Endothelial cell of umbilical vein (primary cell): ENCODE measurements around the gene GLI3. TPM values are rescaled to one million over a fixed set of nuclear protein-coding genes. Genes with fewer than 3 reads are reported as not detected.
A peak's percentile ranks its signal among the peaks of the same experiment; 100 is the strongest.

ENCODE experiments used
- BruUV-seq: library from RNA; stranded (reverse); fragments of 400-500 nt; replicated peaks from 2 replicates; lab custom pipeline; 2021; lab: Mats Ljungman, UMichigan
- CTCF ChIA-PET: fragments of 300-600, 350-600 bp; sonication (Branson Sonifier 250); formaldehyde crosslinking; loops from one replicate; lab custom pipeline; 2021; ENCODE audit warnings: antibody characterized with exemption, inconsistent platforms; lab: Charles Lee
- POLR2A ChIA-PET: fragments of 300-600, 350-600 bp; sonication (Branson Sonifier 250); formaldehyde crosslinking; loops from one replicate; lab custom pipeline; 2021; ENCODE audit warnings: antibody characterized with exemption, inconsistent platforms; lab: Charles Lee
- DNase-seq: peaks from one replicate; pipeline ENCODE4 v3.0.0-alpha.2; 2011; ENCODE audit warnings: low read depth, low spot score
- FAIRE-seq: peaks from 2 replicates; lab custom pipeline; 2011; peaks lifted over from hg19 to GRCh38; lab: Jason Lieb, UNC
- H2AFZ ChIP-seq: 2 replicates; pipeline ENCODE4 v1.6.0; 2012; ENCODE audit warnings: low read depth, low read length, control low read depth, inconsistent platforms
- H3K27ac ChIP-seq: 2 replicates; pipeline ENCODE4 v1.5.1; 2011; ENCODE audit warnings: low read depth, mild to moderate bottlenecking, control low read depth, low read length, moderate library complexity; ENCODE audit not compliant: insufficient read depth
- H3K27me3 ChIP-seq, 2 experiments: 2 replicates each; pipeline versions ENCODE4 v1.6.0 to v1.6.1; 2011; ENCODE audit warnings: low read length in 2 of 2, mixed read lengths in 1 of 2; ENCODE audit not compliant: control insufficient read depth in 2 of 2, insufficient read depth in 2 of 2
- H3K36me3 ChIP-seq, 2 experiments: 2 replicates in 1 of 2; 3 replicates in 1 of 2; pipeline ENCODE4 v1.5.1; 2011; ENCODE audit warnings: low read length in 2 of 2, mild to moderate bottlenecking in 1 of 2, moderate library complexity in 1 of 2; ENCODE audit not compliant: control insufficient read depth in 2 of 2, insufficient read depth in 2 of 2; ENCODE audit errors: extremely low read depth in 1 of 2
- H3K4me1 ChIP-seq: 3 replicates; pipeline ENCODE4 v1.5.1; 2011; ENCODE audit warnings: mild to moderate bottlenecking, low read length; ENCODE audit not compliant: control insufficient read depth, insufficient read depth; ENCODE audit errors: extremely low read depth
- H3K4me2 ChIP-seq: 2 replicates; pipeline ENCODE4 v1.6.1; 2011; ENCODE audit warnings: low read length, control low read depth, mixed read lengths; ENCODE audit not compliant: insufficient read depth
- H3K4me3 ChIP-seq, 3 experiments: fragments of 200-600 bp in 1 of 3; sonication (generic), shearing (Covaris generic) in 1 of 3; replicated peaks in 1 of 3; 2 replicates each; pipeline ENCODE4 v1.5.1; 2011 to 2016; ENCODE audit warnings: control low read depth in 3 of 3, low read length in 3 of 3, mild to moderate bottlenecking in 2 of 3, inconsistent platforms in 1 of 3, low read depth in 1 of 3, moderate library complexity in 1 of 3; ENCODE audit not compliant: insufficient read depth in 1 of 3
- H3K79me2 ChIP-seq: 2 replicates; pipeline ENCODE4 v1.6.0; 2012; ENCODE audit warnings: low read length, inconsistent platforms; ENCODE audit not compliant: control insufficient read depth, insufficient read depth
- H3K9ac ChIP-seq: replicated peaks from 2 replicates; pipeline ENCODE3; 2011; ENCODE audit warnings: low read length, control low read depth; ENCODE audit not compliant: insufficient read depth; ENCODE audit errors: extremely low read depth
- H3K9me1 ChIP-seq: replicated peaks from 3 replicates; pipeline ENCODE4 v1.6.0; 2011; ENCODE audit warnings: mild to moderate bottlenecking, low read length; ENCODE audit not compliant: control insufficient read depth, insufficient read depth; ENCODE audit errors: extremely low read depth
- H3K9me3 ChIP-seq: replicated peaks from 2 replicates; pipeline ENCODE4 v1.5.1; 2012; ENCODE audit warnings: low read length, inconsistent platforms; ENCODE audit not compliant: control insufficient read depth, insufficient read depth
- H4K20me1 ChIP-seq: replicated peaks from 2 replicates; pipeline ENCODE3; 2011; ENCODE audit warnings: mild to moderate bottlenecking, low read length; ENCODE audit not compliant: control insufficient read depth, insufficient read depth; ENCODE audit errors: extremely low read depth
- CTCF ChIP-seq, 2 donors: IDR thresholded peaks; 1 replicate in 1 of 2; 2 replicates in 1 of 2; pipeline ENCODE4 v1.5.1; 2011; ENCODE audit warnings: low read length in 2 of 2, mild to moderate bottlenecking in 2 of 2, moderate library complexity in 2 of 2, control low read depth in 1 of 2, inconsistent platforms in 1 of 2, low read depth in 1 of 2; ENCODE audit not compliant: insufficient read depth in 1 of 2; ENCODE audit errors: extremely low read depth in 1 of 2
- EZH2 ChIP-seq: IDR thresholded peaks from 2 replicates; pipeline ENCODE4 v1.6.1; 2012; ENCODE audit warnings: borderline replicate concordance, low read depth, mild to moderate bottlenecking, moderate library complexity, low read length, inconsistent platforms; ENCODE audit not compliant: severe bottlenecking
- FOS ChIP-seq: IDR thresholded peaks from 2 replicates; pipeline ENCODE4 v1.6.1; 2011; ENCODE audit warnings: mild to moderate bottlenecking, low read length, moderate library complexity, borderline replicate concordance; ENCODE audit not compliant: insufficient read depth
- GATA2 ChIP-seq: IDR thresholded peaks from 2 replicates; pipeline ENCODE4 v1.7.0; 2011; ENCODE audit warnings: low read depth, mild to moderate bottlenecking, moderate library complexity, mixed read lengths, low read length; ENCODE audit not compliant: insufficient read length, insufficient read depth
- JUN ChIP-seq: IDR thresholded peaks from 2 replicates; pipeline ENCODE4 v1.6.1; 2011; ENCODE audit warnings: borderline replicate concordance, low read depth; ENCODE audit not compliant: insufficient read length, insufficient read depth
- MYC ChIP-seq: IDR thresholded peaks from one replicate; pipeline ENCODE4 v1.6.1; 2011; ENCODE audit warnings: mild to moderate bottlenecking, low read depth, low read length
- POLR2A ChIP-seq: IDR thresholded peaks from 2 replicates; pipeline ENCODE4 v1.6.1; 2012; ENCODE audit warnings: low read depth, mild to moderate bottlenecking, control low read depth, low read length
- POLR2AphosphoS5 ChIP-seq: IDR thresholded peaks from 2 replicates; pipeline ENCODE4 v1.6.1; 2012; ENCODE audit warnings: low read depth, mild to moderate bottlenecking, control low read depth, low read length, moderate library complexity; ENCODE audit not compliant: insufficient read depth
- dilution Hi-C: fragments of 300-500 bp; cut with MboI; formaldehyde crosslinking; loops from one replicate; pipeline ENCODE4 v1.15.0; 2019; ENCODE audit warnings: low sequenced_read_pairs; ENCODE audit not compliant: extremely low pct_ligation_motif_present
- intact Hi-C: fragments of 100-400 bp; cut with micrococcal nuclease; formaldehyde crosslinking; loops from one replicate; pipeline ENCODE4 v1.10.0; 2022
- polyA plus RNA-seq, 4 experiments: library from polyadenylated mRNA; depleted of rRNA in 3 of 4; stranded (reverse) in 3 of 4; unstranded in 1 of 4; fragments of >200 nt; gene quantifications; 2 replicates each; pipeline versions ENCODE4 v1.2.1 to v1.2.3, GENCODE V29; 2011 to 2012; ENCODE audit warnings: missing spikeins in 1 of 4
- total RNA-seq: library from RNA; stranded (reverse); gene quantifications from 2 replicates; pipeline ENCODE4 v1.2.3, GENCODE V29; 2021
- TF ChIP-seq, protein P1 (sequence below): IDR thresholded peaks from 2 replicates; pipeline ENCODE4 v1.6.1; 2011; ENCODE audit not compliant: insufficient read depth, insufficient read length

The GLI3 gene
- total and polyA plus RNA-seq, 2 donors (not counting 3 experiments of a cell fraction or from before 2014, with no cell fraction given), result 6.0 to 24.9 TPM

GRCh38 chr7:42233171-42233570, 3.8 kb downstream of the GLI3 start:
- ChIA-PET CTCF (interaction anchor here (1.1 to 1.2 kb wide), 2 partner anchors 12 to 292 kb away, joined by 3 read pairs; no protein-coding TSS in a partner anchor), POLR2A (no interaction called here)
- Histone ChIP-seq H3K9me3 (no peaks in the 10 kb centered on the region), H3K4me3 (no peak overlapping the region), H3K4me2 (no peak overlapping the region), H3K36me3 (no peaks in the 10 kb centered on the region), H4K20me1 (no peaks in the 10 kb centered on the region), H2AFZ (no peak overlapping the region), H3K79me2 (no peaks in the 10 kb centered on the region), H3K9me1 (no peaks in the 10 kb centered on the region), H3K27me3 (no peaks in the 10 kb centered on the region), H3K4me1 (peaks cover 15% of the 10 kb centered on the region), H3K27ac (no peak overlapping the region), H3K9ac (no peak overlapping the region)
- dilution Hi-C loops, result loop anchor here (25.0 kb wide), 1 partner anchor 246 kb away; no protein-coding TSS in a partner anchor
- no peak for TF ChIP-seq GATA2
- no peak for TF ChIP-seq POLR2AphosphoS5
- no peak for TF ChIP-seq MYC
- no peak for TF ChIP-seq FOS
- no peak for TF ChIP-seq POLR2A
- TF ChIP-seq EZH2, result no peak
- TF ChIP-seq CTCF (IDR thresholded peaks at IDR 0.05; ENCODE audit: extremely low read depth in 1 of 2, insufficient read depth in 1 of 2, low read depth in 1 of 2, low read length in 2 of 2), result no peak
- no peak for TF ChIP-seq JUN
- TF ChIP-seq, protein P1, sequence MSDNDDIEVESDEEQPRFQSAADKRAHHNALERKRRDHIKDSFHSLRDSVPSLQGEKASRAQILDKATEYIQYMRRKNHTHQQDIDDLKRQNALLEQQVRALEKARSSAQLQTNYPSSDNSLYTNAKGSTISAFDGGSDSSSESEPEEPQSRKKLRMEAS, result no peak
- DNase-seq, result no peak
- intact Hi-C loops, result loop anchor here (10.0 kb wide), 1 partner anchor 1492 kb away; the partner anchor contains the start of gene COA1
- FAIRE-seq, result peak; percentile 4
- no TSS peak for BruUV-seq
